Measurements from ENCODE around the gene DNTTIP2. TPM values are rescaled to one million over a fixed set of nuclear protein-coding genes. Genes with fewer than 3 reads are reported as not detected.

DNTTIP2 gene
- total and polyA plus RNA-seq, 9 of the 15 experiments (the other 6 are each of a cell fraction or from before 2014, with no cell fraction given), result 50.4 to 138 (median 97.0) TPM

GRCh38 chr1:93876244-93876643 lies 2.8 kb downstream of the DNTTIP2 start:
- Histone ChIP-seq H3K9me1 (ENCODE audit: control insufficient read depth, insufficient read depth, low read length) (peaks cover 4% of the 10 kb centered on the region), H2AFZ (ENCODE audit: low read depth, low read length) (no peak overlapping the region), H3K27me3 (ENCODE audit: control insufficient read depth in 2 of 2, insufficient read depth in 2 of 2, low read length in 2 of 2) (no peaks in the 10 kb centered on the region), H4K20me1 (replicated peaks; ENCODE audit: control insufficient read depth, insufficient read depth, low read length) (peaks cover 9% of the 10 kb centered on the region), H3K4me1 (replicated peaks in 1 of 2; ENCODE audit: control insufficient read depth in 2 of 2, insufficient read depth in 2 of 2, low read length in 2 of 2) (peaks cover 7 to 19% of the 10 kb centered on the region in 2 experiments; a peak in 4 of 5 replicates), H3K36me3 (ENCODE audit: control insufficient read depth, insufficient read depth, low read length) (peaks cover 71% of the 10 kb centered on the region), H3K4me2 (ENCODE audit: insufficient read depth, low read length) (peak overlapping the region; percentile 71), H3K27ac (ENCODE audit: extremely low read depth, low read depth, low read length) (peak overlapping the region; percentile 38; the same call in 1 of the 3 replicates), H3K9me3 (replicated peaks; ENCODE audit: control insufficient read depth, insufficient read depth, low read depth, low read length) (no peaks in the 10 kb centered on the region), H3K4me3 (peak overlapping the region; percentile 23), H3K79me2 (ENCODE audit: control insufficient read depth, insufficient read depth, low read length) (peaks cover 59% of the 10 kb centered on the region), H3K9ac (ENCODE audit: insufficient read depth in 1 of 2, low read depth in 2 of 2, low read length in 2 of 2) (peak overlapping the region in 1 of 2 experiments; percentile 39; a peak in 2 of 4 replicates)
- ChIA-PET CTCF (ENCODE audit: low intra/inter-chr PET ratio) (no interaction called here), POLR2A (no interaction called here)
- intact Hi-C loops (cut with micrococcal nuclease) (no loop called here), in situ Hi-C loops (cut with MboI) (no loop called here)
- no TSS peak for BruUV-seq (replicated peaks)
- ATAC-seq (no peak), DNase-seq (ENCODE audit: extremely low read depth in 1 of 4, low spot score in 3 of 4) (peak in 1 of 4 experiments; percentile 11), FAIRE-seq (peak; percentile 6)
- WGBS (ENCODE audit: insufficient coverage, low coverage, missing lambda C conversion rate), result 30% methylated on average over 1 of the region's 1 CpG
- no peak for TF ChIP-seq CCNT2 (IDR thresholded peaks at IDR 0.05; ENCODE audit: borderline replicate concordance, extremely low read depth, insufficient read length, low read depth, low read length)
- TF ChIP-seq ZBTB9 (CRISPR knock-in tag; IDR thresholded peaks at IDR 0.05), result no peak
- no peak for TF ChIP-seq POLR2G (IDR thresholded peaks at IDR 0.05; ENCODE audit: low read depth, low read length)
- no peak for TF ChIP-seq TFAM (CRISPR knock-in tag; conservative IDR thresholded peaks at IDR 0.05)
- TF ChIP-seq ZNF232 (CRISPR knock-in tag; IDR thresholded peaks at IDR 0.05), result no peak
- no peak for TF ChIP-seq TCF7L2 (IDR thresholded peaks at IDR 0.05; ENCODE audit: low read depth, low read length)
- TF ChIP-seq ZNF655 (CRISPR knock-in tag; IDR thresholded peaks at IDR 0.05), result no peak
- no peak for TF ChIP-seq MTA3 (IDR thresholded peaks at IDR 0.05; ENCODE audit: borderline replicate concordance)
- peak; percentile 65 for TF ChIP-seq TFE3 (CRISPR knock-in tag; IDR thresholded peaks at IDR 0.05)
- no peak for TF ChIP-seq CTCF (IDR thresholded peaks at IDR 0.05 in 2 of 3, conservative IDR thresholded peaks at IDR 0.05 in 1 of 3; ENCODE audit: insufficient read depth in 2 of 3, low read depth in 1 of 3, low read length in 3 of 3)
- no peak for TF ChIP-seq POLR2H (tag; IDR thresholded peaks at IDR 0.05; ENCODE audit: low read depth)
- TF ChIP-seq ZNF134 (CRISPR knock-in tag; conservative IDR thresholded peaks at IDR 0.05), result no peak
- no peak for TF ChIP-seq HMG20A (CRISPR knock-in tag; conservative IDR thresholded peaks at IDR 0.05)
- TF ChIP-seq MAFF (IDR thresholded peaks at IDR 0.05; ENCODE audit: low read length), result no peak
- 0 out of 2 replicates have a peak, but pooled peaks have one; percentile 33 for TF ChIP-seq POLR2AphosphoS2 (IDR thresholded peaks at IDR 0.05; ENCODE audit: low read length)
- TF ChIP-seq DNMT1 (IDR thresholded peaks at IDR 0.05), result no peak

All from K562 (cell line).